ENCODE data around the gene SLC1A5.
"Not testable (repeated sequence)": the region's sequence is repeated elsewhere in the genome, so short reads cannot be mapped to it uniquely, and the experiment has no call there.

Gene SLC1A5

GRCh38 chr19:46776927-46777911 is 11.2 kb downstream of the SLC1A5 start:
- TF ChIP-seq YY1 (IDR thresholded peaks at IDR 0.05; ENCODE audit: insufficient read depth, insufficient read length), result no peak
- TF ChIP-seq ZNF274 (IDR thresholded peaks at IDR 0.05; ENCODE audit: low read depth, low read length), result no peak
- no peak for TF ChIP-seq SUZ12 (IDR thresholded peaks at IDR 0.05; ENCODE audit: extremely low read depth, insufficient read depth, insufficient read length)
- Histone ChIP-seq H3K4me1 (ENCODE audit: insufficient read depth, insufficient read length) (peaks cover 2% of the 10 kb centered on the region), H3K36me3 (ENCODE audit: insufficient read depth, insufficient read length, low read length) (peaks cover 68% of the 10 kb centered on the region), H3K9ac (ENCODE audit: insufficient read length, low read depth) (no peak overlapping the region), H3K27me3 (ENCODE audit: insufficient read depth, insufficient read length) (no peaks in the 10 kb centered on the region), H3K4me3 (ENCODE audit: insufficient read length, low read depth) (no peak overlapping the region), H3K9me3 (ENCODE audit: insufficient read depth, low read length) (no peaks in the 10 kb centered on the region)
- DNase-seq (ENCODE audit: low read depth, low spot score), result no peak

GRCh38 chr19:46775642-46776258 is 12.6 kb downstream of the SLC1A5 start:
- Histone ChIP-seq H3K4me3 (ENCODE audit: insufficient read length, low read depth) (no peak overlapping the region), H3K9me3 (ENCODE audit: insufficient read depth, low read length) (no peaks in the 10 kb centered on the region), H3K36me3 (ENCODE audit: insufficient read depth, insufficient read length, low read length) (peaks cover 57% of the 10 kb centered on the region), H3K27me3 (ENCODE audit: insufficient read depth, insufficient read length) (no peaks in the 10 kb centered on the region), H3K9ac (ENCODE audit: insufficient read length, low read depth) (no peak overlapping the region), H3K4me1 (ENCODE audit: insufficient read depth, insufficient read length) (peaks cover 2% of the 10 kb centered on the region)
- no peak for DNase-seq (ENCODE audit: low read depth, low spot score)
- TF ChIP-seq YY1 (IDR thresholded peaks at IDR 0.05; ENCODE audit: insufficient read depth, insufficient read length), result no peak
- no peak for TF ChIP-seq ZNF274 (IDR thresholded peaks at IDR 0.05; ENCODE audit: low read depth, low read length)
- no peak for TF ChIP-seq SUZ12 (IDR thresholded peaks at IDR 0.05; ENCODE audit: extremely low read depth, insufficient read depth, insufficient read length)

GRCh38 chr19:46773018-46773399 is 15.4 kb downstream of the SLC1A5 start:
- TF ChIP-seq ZNF274 (IDR thresholded peaks at IDR 0.05; ENCODE audit: low read depth, low read length), result no peak
- TF ChIP-seq YY1 (IDR thresholded peaks at IDR 0.05; ENCODE audit: insufficient read depth, insufficient read length), result no peak
- TF ChIP-seq SUZ12 (IDR thresholded peaks at IDR 0.05; ENCODE audit: extremely low read depth, insufficient read depth, insufficient read length), result no peak
- Histone ChIP-seq H3K27me3 (ENCODE audit: insufficient read depth, insufficient read length) (no peaks in the 10 kb centered on the region), H3K4me1 (ENCODE audit: insufficient read depth, insufficient read length) (no peaks in the 10 kb centered on the region), H3K36me3 (ENCODE audit: insufficient read depth, insufficient read length, low read length) (peaks cover 35% of the 10 kb centered on the region), H3K4me3 (ENCODE audit: insufficient read length, low read depth) (no peak overlapping the region), H3K9ac (ENCODE audit: insufficient read length, low read depth) (no peak overlapping the region), H3K9me3 (ENCODE audit: insufficient read depth, low read length) (no peaks in the 10 kb centered on the region)
- no peak for DNase-seq (ENCODE audit: low read depth, low spot score)

GRCh38 chr19:46772170-46773017 is 16.0 kb downstream of the SLC1A5 start:
- no peak for DNase-seq (ENCODE audit: low read depth, low spot score)
- Histone ChIP-seq H3K27me3 (ENCODE audit: insufficient read depth, insufficient read length) (no peaks in the 10 kb centered on the region), H3K9ac (ENCODE audit: insufficient read length, low read depth) (no peak overlapping the region), H3K9me3 (ENCODE audit: insufficient read depth, low read length) (no peaks in the 10 kb centered on the region), H3K36me3 (ENCODE audit: insufficient read depth, insufficient read length, low read length) (peaks cover 31% of the 10 kb centered on the region), H3K4me1 (ENCODE audit: insufficient read depth, insufficient read length) (no peaks in the 10 kb centered on the region), H3K4me3 (ENCODE audit: insufficient read length, low read depth) (no peak overlapping the region)
- no peak for TF ChIP-seq ZNF274 (IDR thresholded peaks at IDR 0.05; ENCODE audit: low read depth, low read length)
- TF ChIP-seq SUZ12 (IDR thresholded peaks at IDR 0.05; ENCODE audit: extremely low read depth, insufficient read depth, insufficient read length), result no peak
- no peak for TF ChIP-seq YY1 (IDR thresholded peaks at IDR 0.05; ENCODE audit: insufficient read depth, insufficient read length)

GRCh38 chr19:46768746-46769145 is 19.6 kb downstream of the SLC1A5 start:
- DNase-seq (ENCODE audit: low read depth, low spot score), result not testable (repeated sequence)

GRCh38 chr19:46766569-46767317 is 21.7 kb downstream of the SLC1A5 start:
- Histone ChIP-seq H3K4me1 (ENCODE audit: insufficient read depth, insufficient read length) (no peaks in the 10 kb centered on the region), H3K4me3 (ENCODE audit: insufficient read length, low read depth) (no peak overlapping the region), H3K27me3 (ENCODE audit: insufficient read depth, insufficient read length) (no peaks in the 10 kb centered on the region), H3K9ac (ENCODE audit: insufficient read length, low read depth) (no peak overlapping the region), H3K9me3 (ENCODE audit: insufficient read depth, low read length) (no peaks in the 10 kb centered on the region), H3K36me3 (ENCODE audit: insufficient read depth, insufficient read length, low read length) (no peaks in the 10 kb centered on the region)
- DNase-seq (ENCODE audit: low read depth, low spot score), result no peak
- no peak for TF ChIP-seq ZNF274 (IDR thresholded peaks at IDR 0.05; ENCODE audit: low read depth, low read length)
- no peak for TF ChIP-seq YY1 (IDR thresholded peaks at IDR 0.05; ENCODE audit: insufficient read depth, insufficient read length)
- no peak for TF ChIP-seq SUZ12 (IDR thresholded peaks at IDR 0.05; ENCODE audit: extremely low read depth, insufficient read depth, insufficient read length)

More at GRCh38 chr19:46768746-46769145, 19.6 kb downstream of the SLC1A5 start:
- H3K9ac ChIP-seq (ENCODE audit: insufficient read length, low read depth); H3K4me1 ChIP-seq (ENCODE audit: insufficient read depth, insufficient read length); H3K4me3 ChIP-seq (ENCODE audit: insufficient read length, low read depth); H3K27me3 ChIP-seq (ENCODE audit: insufficient read depth, insufficient read length); H3K9me3 ChIP-seq (ENCODE audit: insufficient read depth, low read length); H3K36me3 ChIP-seq (ENCODE audit: insufficient read depth, insufficient read length, low read length): not testable (repeated sequence)

Data from NT2/D1 (cell line).